Muscle layer of duodenum (tissue), 2 donors: ENCODE data around the gene RNF227.
A peak's percentile ranks its signal among the peaks of the same experiment; 100 is the strongest.

Experiments
- H3K27ac ChIP-seq: one replicate; pipeline ENCODE4 v1.7.0; 2013; ENCODE audit warnings: mild to moderate bottlenecking, low read length
- H3K27me3 ChIP-seq: one replicate; pipeline ENCODE4 v1.7.0; 2013; ENCODE audit warnings: low read depth, mild to moderate bottlenecking, control low read depth, low read length
- H3K36me3 ChIP-seq, 2 donors: one replicate each; pipeline ENCODE4 v1.7.0; 2013; ENCODE audit warnings: low read length in 2 of 2, control low read depth in 1 of 2, mild to moderate bottlenecking in 1 of 2; ENCODE audit not compliant: insufficient read depth in 2 of 2, control insufficient read depth in 1 of 2
- H3K4me1 ChIP-seq, 2 donors: one replicate each; pipeline ENCODE4 v1.7.0; 2013; ENCODE audit warnings: low read length in 2 of 2, mild to moderate bottlenecking in 2 of 2, control low read depth in 1 of 2, moderate library complexity in 1 of 2; ENCODE audit not compliant: insufficient read depth in 2 of 2, control insufficient read depth in 1 of 2
- H3K4me3 ChIP-seq, 2 donors: one replicate each; pipeline ENCODE4 v1.7.0; 2013; ENCODE audit warnings: low read length in 2 of 2, low read depth in 1 of 2, mild to moderate bottlenecking in 1 of 2
- H3K9me3 ChIP-seq, 2 donors: one replicate each; pipeline ENCODE4 v1.7.0; 2013; ENCODE audit warnings: low read length in 2 of 2, control low read depth in 1 of 2, mild to moderate bottlenecking in 1 of 2; ENCODE audit not compliant: control insufficient read depth in 1 of 2
- donor health status: healthy.

The RNF227 gene

GRCh38 chr17:7929158-7930023 is 13.3 kb upstream of the RNF227 start, which contains the start of gene KCNAB3:
TSS of gene KCNAB3 (minus strand) at chr17:7929856. CDS start at chr17:7929435, 421 bp downstream.
- no peaks in the 10 kb centered on the region for H3K27me3 ChIP-seq
- no peak within 1 kb of the TSS for H3K27ac ChIP-seq
- peak within 1 kb of the TSS; percentile 30 to 31 for H3K4me3 ChIP-seq
- no peaks in the 10 kb centered on the region for H3K9me3 ChIP-seq
- H3K4me1 ChIP-seq = peaks cover 9 to 28% of the 10 kb centered on the region in 2 donors
- H3K36me3 ChIP-seq = no peaks in the 10 kb centered on the region

GRCh38 chr17:7927596-7927995 is 11.5 kb upstream of the RNF227 start:
- no peaks in the 10 kb centered on the region for H3K27me3 ChIP-seq
- no peaks in the 10 kb centered on the region for H3K36me3 ChIP-seq
- peaks cover 1 to 21% of the 10 kb centered on the region in 2 donors for H3K4me1 ChIP-seq
- H3K9me3 ChIP-seq = no peaks in the 10 kb centered on the region
- no peak overlapping the region for H3K27ac ChIP-seq
- H3K4me3 ChIP-seq = no peak overlapping the region

GRCh38 chr17:7922845-7923628 is 6.9 kb upstream of the RNF227 start:
- H3K27me3 ChIP-seq = no peaks in the 10 kb centered on the region
- peaks cover 3 to 12% of the 10 kb centered on the region in 2 donors for H3K4me1 ChIP-seq
- peak overlapping the region; percentile 41 for H3K27ac ChIP-seq
- H3K9me3 ChIP-seq = no peaks in the 10 kb centered on the region
- peak overlapping the region; percentile 61 to 69 for H3K4me3 ChIP-seq
- H3K36me3 ChIP-seq = no peaks in the 10 kb centered on the region

- no peaks in the 10 kb centered on the region for H3K9me3 ChIP-seq
- peaks cover 3 to 12% of the 10 kb centered on the region in 2 donors for H3K4me1 ChIP-seq
- H3K36me3 ChIP-seq = no peaks in the 10 kb centered on the region
- peak overlapping the region; percentile 61 to 69 for H3K4me3 ChIP-seq
- peak overlapping the region; percentile 41 for H3K27ac ChIP-seq
- no peaks in the 10 kb centered on the region for H3K27me3 ChIP-seq
These were observed 6.3 kb upstream of the RNF227 start for GRCh38 chr17:7922269-7922844.

- no peaks in the 10 kb centered on the region for H3K27me3 ChIP-seq
- peaks cover 5% of the 10 kb centered on the region in 2 donors for H3K36me3 ChIP-seq
- peak overlapping the region in 1 of 2 donors; percentile 31 for H3K4me3 ChIP-seq
- peak overlapping the region; percentile 41 for H3K27ac ChIP-seq
- H3K4me1 ChIP-seq = peaks cover 9 to 10% of the 10 kb centered on the region in 2 donors
- no peaks in the 10 kb centered on the region for H3K9me3 ChIP-seq
These were observed 719 bp upstream of the RNF227 start for GRCh38 chr17:7916808-7917207.

GRCh38 chr17:7916385-7916682 is 245 bp upstream of the RNF227 start:
- peaks cover 10% of the 10 kb centered on the region in 2 donors for H3K36me3 ChIP-seq
- H3K4me1 ChIP-seq = peaks cover 9 to 10% of the 10 kb centered on the region in 2 donors
- peak overlapping the region; percentile 31 to 71 for H3K4me3 ChIP-seq
- peak overlapping the region; percentile 60 for H3K27ac ChIP-seq
- H3K27me3 ChIP-seq = no peaks in the 10 kb centered on the region
- no peaks in the 10 kb centered on the region for H3K9me3 ChIP-seq

GRCh38 chr17:7915179-7915610 is 894 bp downstream of the RNF227 start:
- Histone ChIP-seq H3K4me1 (peaks cover 9 to 10% of the 10 kb centered on the region in 2 donors), H3K27me3 (no peaks in the 10 kb centered on the region), H3K9me3 (no peaks in the 10 kb centered on the region), H3K36me3 (peaks cover 21 to 22% of the 10 kb centered on the region in 2 donors), H3K27ac (peak overlapping the region; percentile 90), H3K4me3 (peak overlapping the region; percentile 71 to 80)

- no peak overlapping the region for H3K27ac ChIP-seq
- peaks cover 9 to 10% of the 10 kb centered on the region in 2 donors for H3K4me1 ChIP-seq
- H3K36me3 ChIP-seq = peaks cover 39 to 43% of the 10 kb centered on the region in 2 donors
- H3K4me3 ChIP-seq = no peak overlapping the region
- no peaks in the 10 kb centered on the region for H3K9me3 ChIP-seq
- no peaks in the 10 kb centered on the region for H3K27me3 ChIP-seq
These were observed 3.1 kb downstream of the RNF227 start for GRCh38 chr17:7912927-7913524.

- H3K27me3 ChIP-seq = no peaks in the 10 kb centered on the region
- peaks cover 55 to 62% of the 10 kb centered on the region in 2 donors for H3K36me3 ChIP-seq
- H3K27ac ChIP-seq = no peak overlapping the region
- peaks cover 9 to 10% of the 10 kb centered on the region in 2 donors for H3K4me1 ChIP-seq
- H3K9me3 ChIP-seq = no peaks in the 10 kb centered on the region
- no peak overlapping the region for H3K4me3 ChIP-seq
These were observed 5.0 kb downstream of the RNF227 start for GRCh38 chr17:7911116-7911515.

- Histone ChIP-seq H3K9me3 (no peaks in the 10 kb centered on the region), H3K4me1 (peaks cover 9 to 10% of the 10 kb centered on the region in 2 donors), H3K27ac (no peak overlapping the region), H3K4me3 (no peak overlapping the region), H3K36me3 (peaks cover 56 to 66% of the 10 kb centered on the region in 2 donors), H3K27me3 (no peaks in the 10 kb centered on the region)
These were observed 5.4 kb downstream of the RNF227 start for GRCh38 chr17:7910711-7911110.

- Histone ChIP-seq H3K9me3 (no peaks in the 10 kb centered on the region), H3K4me1 (peaks cover 7 to 9% of the 10 kb centered on the region in 2 donors), H3K36me3 (peaks cover 60 to 71% of the 10 kb centered on the region in 2 donors), H3K27me3 (no peaks in the 10 kb centered on the region), H3K4me3 (no peak overlapping the region), H3K27ac (no peak overlapping the region)
These were observed 5.8 kb downstream of the RNF227 start for GRCh38 chr17:7910281-7910680.
